ENCODE measurements around the gene B3GAT3.

B3GAT3 gene

GRCh38 chr11:62612366-62613290 lies 9.2 kb downstream of the B3GAT3 start, which contains the start of the genes EML3 and ROM1:
Gene EML3, minus strand, starts transcription at chr11:62612775. Its CDS starts 318 bp downstream, at chr11:62612457.
Gene ROM1, plus strand, starts transcription at chr11:62613257. Its CDS starts 25 bp downstream, at chr11:62613282.
- Histone ChIP-seq H3K36me3 (ENCODE audit: insufficient read depth, low read length) (no peaks in the 10 kb centered on the region), H3K4me1 (ENCODE audit: control insufficient read depth, insufficient read depth, low read length, unreplicated experiment) (peaks cover 20% of the 10 kb centered on the region), H3K79me2 (ENCODE audit: control insufficient read depth, insufficient read depth, low read length, unreplicated experiment) (peaks cover 8% of the 10 kb centered on the region), H2AFZ (ENCODE audit: low read length, unreplicated experiment) (peak within 1 kb of the TSS; percentile 4), H3K27me3 (ENCODE audit: insufficient read depth, low read length) (no peaks in the 10 kb centered on the region), H3K27ac (ENCODE audit: low read depth, low read length) (peak within 1 kb of the TSS; percentile 56), H3K4me3 (ENCODE audit: low read depth, low read length) (peak within 1 kb of the TSS; percentile 82)

- H2AFZ ChIP-seq (ENCODE audit: low read length, unreplicated experiment), result peak overlapping the region; percentile 4
- H3K4me1 ChIP-seq (ENCODE audit: control insufficient read depth, insufficient read depth, low read length, unreplicated experiment), result peaks cover 20% of the 10 kb centered on the region
- peak overlapping the region; percentile 56 for H3K27ac ChIP-seq (ENCODE audit: low read depth, low read length)
- no peaks in the 10 kb centered on the region for H3K36me3 ChIP-seq (ENCODE audit: insufficient read depth, low read length)
- peak overlapping the region; percentile 82 for H3K4me3 ChIP-seq (ENCODE audit: low read depth, low read length)
- H3K79me2 ChIP-seq (ENCODE audit: control insufficient read depth, insufficient read depth, low read length, unreplicated experiment), result peaks cover 8% of the 10 kb centered on the region
- H3K27me3 ChIP-seq (ENCODE audit: insufficient read depth, low read length), result no peaks in the 10 kb centered on the region
These were observed 10.0 kb downstream of the B3GAT3 start for GRCh38 chr11:62611705-62612365.

GRCh38 chr11:62610814-62611704 lies 10.7 kb downstream of the B3GAT3 start:
- Histone ChIP-seq H3K27me3 (ENCODE audit: insufficient read depth, low read length) (no peaks in the 10 kb centered on the region), H3K79me2 (ENCODE audit: control insufficient read depth, insufficient read depth, low read length, unreplicated experiment) (peaks cover 8% of the 10 kb centered on the region), H2AFZ (ENCODE audit: low read length, unreplicated experiment) (no peak overlapping the region), H3K4me3 (ENCODE audit: low read depth, low read length) (peak overlapping the region; percentile 82), H3K27ac (ENCODE audit: low read depth, low read length) (peak overlapping the region; percentile 56; the same call in 1 of the 2 replicates), H3K4me1 (ENCODE audit: control insufficient read depth, insufficient read depth, low read length, unreplicated experiment) (peaks cover 20% of the 10 kb centered on the region), H3K36me3 (ENCODE audit: insufficient read depth, low read length) (peaks cover 4% of the 10 kb centered on the region; the same call in 1 of the 2 replicates)

GRCh38 chr11:62610403-62610802 lies 11.4 kb downstream of the B3GAT3 start:
- H3K4me1 ChIP-seq (ENCODE audit: control insufficient read depth, insufficient read depth, low read length, unreplicated experiment), result peaks cover 20% of the 10 kb centered on the region

GRCh38 chr11:62608776-62609175 lies 13.0 kb downstream of the B3GAT3 start:
- H3K27me3 ChIP-seq (ENCODE audit: insufficient read depth, low read length), result no peaks in the 10 kb centered on the region
- H3K27ac ChIP-seq (ENCODE audit: low read depth, low read length), result no peak overlapping the region
- H3K4me3 ChIP-seq (ENCODE audit: low read depth, low read length), result no peak overlapping the region
- H2AFZ ChIP-seq (ENCODE audit: low read length, unreplicated experiment), result no peak overlapping the region
- peaks cover 7% of the 10 kb centered on the region; the same call in 1 of the 2 replicates for H3K36me3 ChIP-seq (ENCODE audit: insufficient read depth, low read length)
- H3K79me2 ChIP-seq (ENCODE audit: control insufficient read depth, insufficient read depth, low read length, unreplicated experiment), result peaks cover 8% of the 10 kb centered on the region
- peaks cover 20% of the 10 kb centered on the region for H3K4me1 ChIP-seq (ENCODE audit: control insufficient read depth, insufficient read depth, low read length, unreplicated experiment)

More at GRCh38 chr11:62610403-62610802, 11.4 kb downstream of the B3GAT3 start:
- H3K4me3 ChIP-seq (ENCODE audit: low read depth, low read length), result no peak overlapping the region; the same call in 1 of the 2 replicates
- H3K27ac ChIP-seq (ENCODE audit: low read depth, low read length), result no peak overlapping the region
- H3K79me2 ChIP-seq (ENCODE audit: control insufficient read depth, insufficient read depth, low read length, unreplicated experiment), result peaks cover 8% of the 10 kb centered on the region
- no peak overlapping the region for H2AFZ ChIP-seq (ENCODE audit: low read length, unreplicated experiment)
- peaks cover 7% of the 10 kb centered on the region; the same call in 1 of the 2 replicates for H3K36me3 ChIP-seq (ENCODE audit: insufficient read depth, low read length)
- H3K27me3 ChIP-seq (ENCODE audit: insufficient read depth, low read length), result no peaks in the 10 kb centered on the region

GRCh38 chr11:62607714-62608113 lies 14.1 kb downstream of the B3GAT3 start:
- Histone ChIP-seq H3K4me1 (ENCODE audit: control insufficient read depth, insufficient read depth, low read length, unreplicated experiment) (peaks cover 14% of the 10 kb centered on the region), H3K79me2 (ENCODE audit: control insufficient read depth, insufficient read depth, low read length, unreplicated experiment) (peaks cover 8% of the 10 kb centered on the region), H3K27me3 (ENCODE audit: insufficient read depth, low read length) (no peaks in the 10 kb centered on the region), H2AFZ (ENCODE audit: low read length, unreplicated experiment) (no peak overlapping the region), H3K27ac (ENCODE audit: low read depth, low read length) (no peak overlapping the region), H3K4me3 (ENCODE audit: low read depth, low read length) (no peak overlapping the region), H3K36me3 (ENCODE audit: insufficient read depth, low read length) (peaks cover 7% of the 10 kb centered on the region; the same call in 1 of the 2 replicates)

- Histone ChIP-seq H2AFZ (ENCODE audit: low read length, unreplicated experiment) (no peak overlapping the region), H3K79me2 (ENCODE audit: control insufficient read depth, insufficient read depth, low read length, unreplicated experiment) (peaks cover 11% of the 10 kb centered on the region), H3K36me3 (ENCODE audit: insufficient read depth, low read length) (peaks cover 7% of the 10 kb centered on the region; the same call in 1 of the 2 replicates), H3K4me1 (ENCODE audit: control insufficient read depth, insufficient read depth, low read length, unreplicated experiment) (peaks cover 12% of the 10 kb centered on the region), H3K4me3 (ENCODE audit: low read depth, low read length) (no peak overlapping the region), H3K27ac (ENCODE audit: low read depth, low read length) (no peak overlapping the region), H3K27me3 (ENCODE audit: insufficient read depth, low read length) (no peaks in the 10 kb centered on the region)
These were observed 15.9 kb downstream of the B3GAT3 start for GRCh38 chr11:62605902-62606301.

GRCh38 chr11:62605467-62605866 lies 16.3 kb downstream of the B3GAT3 start:
- Histone ChIP-seq H3K79me2 (ENCODE audit: control insufficient read depth, insufficient read depth, low read length, unreplicated experiment) (peaks cover 13% of the 10 kb centered on the region), H2AFZ (ENCODE audit: low read length, unreplicated experiment) (no peak overlapping the region), H3K36me3 (ENCODE audit: insufficient read depth, low read length) (peaks cover 7% of the 10 kb centered on the region; the same call in 1 of the 2 replicates), H3K27ac (ENCODE audit: low read depth, low read length) (no peak overlapping the region), H3K27me3 (ENCODE audit: insufficient read depth, low read length) (no peaks in the 10 kb centered on the region), H3K4me1 (ENCODE audit: control insufficient read depth, insufficient read depth, low read length, unreplicated experiment) (peaks cover 7% of the 10 kb centered on the region), H3K4me3 (ENCODE audit: low read depth, low read length) (no peak overlapping the region)

- Histone ChIP-seq H3K27ac (ENCODE audit: low read depth, low read length) (no peak overlapping the region), H3K27me3 (ENCODE audit: insufficient read depth, low read length) (no peaks in the 10 kb centered on the region), H3K4me1 (ENCODE audit: control insufficient read depth, insufficient read depth, low read length, unreplicated experiment) (peaks cover 13% of the 10 kb centered on the region), H3K4me3 (ENCODE audit: low read depth, low read length) (no peak overlapping the region), H2AFZ (ENCODE audit: low read length, unreplicated experiment) (no peak overlapping the region), H3K36me3 (ENCODE audit: insufficient read depth, low read length) (peaks cover 13% of the 10 kb centered on the region; the same call in 1 of the 2 replicates), H3K79me2 (ENCODE audit: control insufficient read depth, insufficient read depth, low read length, unreplicated experiment) (peaks cover 22% of the 10 kb centered on the region)
These were observed 17.2 kb downstream of the B3GAT3 start for GRCh38 chr11:62604460-62605120.
